Stomach (tissue), 9 donors: ENCODE measurements around the gene LPAR1. TPM values are rescaled to one million over a fixed set of nuclear protein-coding genes. Genes with fewer than 3 reads are reported as not detected.

Source experiments
- DNase-seq, 2 donors: peaks; one replicate each; pipeline versions ENCODE4 v3.0.0 to v3.0.0-alpha.2; 2013 to 2019
- H3K27ac ChIP-seq, 5 donors: fragments of 200-600 bp in 4 of 5; sonication (generic) in 4 of 5; one replicate each; pipeline ENCODE4 v1.5.1; 2013 to 2019; ENCODE audit warnings: mild to moderate bottlenecking in 1 of 5, moderate library complexity in 1 of 5
- H3K27me3 ChIP-seq, 3 donors: fragments of 200-600 bp; sonication (generic); one replicate each; pipeline ENCODE4 v1.5.1; 2017 to 2019; ENCODE audit warnings: mixed run types in 1 of 3
- H3K36me3 ChIP-seq, 4 donors: fragments of 200-600 bp; sonication (generic); 1 replicate in 3 of 4; 2 replicates in 1 of 4; pipeline ENCODE4 v1.5.1; 2016 to 2019
- H3K4me1 ChIP-seq, 4 donors: fragments of 200-600 bp; sonication (generic); one replicate each; pipeline ENCODE4 v1.5.1; 2016 to 2019
- H3K4me3 ChIP-seq, 4 donors: fragments of 200-600 bp; sonication (generic) in 3 of 4; one replicate each; pipeline ENCODE4 v1.5.1; 2016 to 2019; ENCODE audit warnings: mild to moderate bottlenecking in 1 of 4
- H3K9me3 ChIP-seq, 4 donors: fragments of 200-600 bp; sonication (generic); one replicate each; pipeline ENCODE4 v1.5.1; 2016 to 2019
- CTCF ChIP-seq, 7 experiments: fragments of 450-650 bp in 4 of 7; fragments of 200-600 bp in 3 of 7; sonication (generic) in 3 of 7; IDR thresholded peaks; one replicate each; pipeline ENCODE4 v1.5.1; 2016 to 2019; ENCODE audit warnings: antibody characterized with exemption in 7 of 7, control low read depth in 2 of 7, mild to moderate bottlenecking in 1 of 7
- EP300 ChIP-seq: sonication (generic); formaldehyde crosslinking; IDR thresholded peaks from one replicate; pipeline ENCODE4 v1.6.1; 2017; ENCODE audit warnings: antibody characterized with exemption
- POLR2A ChIP-seq, 4 donors: fragments of 450-650 bp; IDR thresholded peaks; one replicate each; pipeline ENCODE4 v1.6.1; 2016; ENCODE audit warnings: antibody characterized with exemption in 4 of 4, control low read depth in 2 of 4, mild to moderate bottlenecking in 1 of 4, moderate library complexity in 1 of 4
- POLR2AphosphoS5 ChIP-seq, 3 donors: sonication (generic); formaldehyde crosslinking; IDR thresholded peaks; one replicate each; pipeline ENCODE4 v1.6.1; 2016; ENCODE audit warnings: antibody characterized with exemption in 3 of 3
- WGBS, 5 donors: extraction: QIAGEN DNeasy Blood & Tissue Kit in 3 of 5; methylation state at CpG; one replicate each; pipeline versions ENCODE4 v1.1.5 to v1.1.7; 2013 to 2018; 5-methylcytosine and 5-hydroxymethylcytosine counted together
- intact Hi-C: fragments of 100-400 bp; cut with DNase I; formaldehyde crosslinking; loops from one replicate; pipeline ENCODE4 v1.15.1; 2023; ENCODE audit warnings: low total_unique reads
- polyA plus RNA-seq, 3 donors: library from polyadenylated mRNA; stranded (reverse); fragments of 200-250 nt; gene quantifications; one replicate each; pipeline ENCODE4 v1.2.3, GENCODE V29; 2013
- total RNA-seq, 5 donors: library from RNA; depleted of rRNA; stranded (reverse); fragments of >200 nt; gene quantifications; one replicate each; pipeline versions ENCODE4 v1.1.0 to v1.2.3, GENCODE V29; 2014 to 2016
- donor health status: healthy with polysubstance abuse.
- donor health status: Bipolar disorder and iron deficiency.
- donor health status: healthy.

Gene LPAR1
- total and polyA plus RNA-seq, 8 donors: 7.4 to 40.0 (median 21.2) TPM

DNA sequence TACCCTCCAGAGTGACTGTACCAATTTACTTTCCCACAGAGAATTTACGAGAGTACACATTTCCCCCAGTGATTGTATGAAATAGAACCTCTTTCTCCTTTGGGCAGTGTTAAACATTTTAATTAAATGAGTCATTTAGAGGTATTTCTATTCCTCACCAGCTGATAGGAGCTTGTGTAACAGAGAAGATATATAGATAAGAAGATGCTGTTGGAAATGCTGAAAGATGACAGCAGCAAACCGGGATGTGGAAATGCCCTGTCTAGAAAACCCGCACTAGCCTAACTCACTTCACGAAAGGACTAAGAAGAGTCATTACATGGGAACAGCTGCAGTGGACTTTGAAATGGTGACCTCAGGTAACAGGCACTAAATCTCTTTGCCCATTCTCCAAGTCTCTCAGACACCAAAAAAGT lies 68.3 kb downstream of the LPAR1 start:
- H3K4me3 ChIP-seq: no peak overlapping the region

GRCh38 chr9:110968096-110968495 lies 70.2 kb downstream of the LPAR1 start:
- H3K27me3 ChIP-seq: no peaks in the 10 kb centered on the region
- no peaks in the 10 kb centered on the region for H3K9me3 ChIP-seq
- H3K36me3 ChIP-seq: peaks cover 0 to 15% (median 4%) of the 10 kb centered on the region in 4 donors
- no peak for DNase-seq
- peaks cover 0 to 25% (median 0%) of the 10 kb centered on the region in 4 donors for H3K4me1 ChIP-seq
- H3K4me3 ChIP-seq: no peak overlapping the region
- H3K27ac ChIP-seq: no peak overlapping the region
- WGBS, 5 donors: 75 to 91% (median 82%) methylated on average over 4 of the region's 4 CpGs
- intact Hi-C loops: no loop called here
- TF ChIP-seq POLR2AphosphoS5 (IDR thresholded peaks at IDR 0.05): no peak
- no peak for TF ChIP-seq POLR2A (IDR thresholded peaks at IDR 0.05)
- TF ChIP-seq EP300: no peak

More for the DNA sequence above, 68.3 kb downstream of the LPAR1 start:
- Histone ChIP-seq H3K27ac (no peak overlapping the region), H3K9me3 (no peaks in the 10 kb centered on the region), H3K27me3 (no peaks in the 10 kb centered on the region), H3K4me1 (peaks cover 0 to 25% (median 0%) of the 10 kb centered on the region in 4 donors), H3K36me3 (peaks cover 0 to 15% (median 4%) of the 10 kb centered on the region in 4 donors)
- no peak for TF ChIP-seq POLR2A (IDR thresholded peaks at IDR 0.05)
- no peak for TF ChIP-seq POLR2AphosphoS5 (IDR thresholded peaks at IDR 0.05)
- TF ChIP-seq CTCF (IDR thresholded peaks at IDR 0.05): no peak
- TF ChIP-seq EP300: no peak
- DNase-seq: peak in 1 of 2 donors; percentile 42
- WGBS, 5 donors: 42 to 75% (median 65%) methylated on average over 4 of the region's 4 CpGs
- intact Hi-C loops: no loop called here

GRCh38 chr9:110967196-110967595 lies 71.1 kb downstream of the LPAR1 start:
- 64 to 89% (median 79%) methylated on average over 2 of the region's 2 CpGs for WGBS, 5 donors
- H3K4me1 ChIP-seq: peaks cover 0 to 23% (median 0%) of the 10 kb centered on the region in 4 donors
- H3K27ac ChIP-seq: no peak overlapping the region
- no peak overlapping the region for H3K4me3 ChIP-seq
- H3K9me3 ChIP-seq: no peaks in the 10 kb centered on the region
- no peaks in the 10 kb centered on the region for H3K27me3 ChIP-seq
- intact Hi-C loops: no loop called here
- DNase-seq: no peak
- TF ChIP-seq CTCF (IDR thresholded peaks at IDR 0.05): no peak
- TF ChIP-seq EP300: no peak
- no peak for TF ChIP-seq POLR2AphosphoS5 (IDR thresholded peaks at IDR 0.05)
- no peak for TF ChIP-seq POLR2A (IDR thresholded peaks at IDR 0.05)
- peaks cover 0 to 15% (median 4%) of the 10 kb centered on the region in 4 donors for H3K36me3 ChIP-seq

DNA sequence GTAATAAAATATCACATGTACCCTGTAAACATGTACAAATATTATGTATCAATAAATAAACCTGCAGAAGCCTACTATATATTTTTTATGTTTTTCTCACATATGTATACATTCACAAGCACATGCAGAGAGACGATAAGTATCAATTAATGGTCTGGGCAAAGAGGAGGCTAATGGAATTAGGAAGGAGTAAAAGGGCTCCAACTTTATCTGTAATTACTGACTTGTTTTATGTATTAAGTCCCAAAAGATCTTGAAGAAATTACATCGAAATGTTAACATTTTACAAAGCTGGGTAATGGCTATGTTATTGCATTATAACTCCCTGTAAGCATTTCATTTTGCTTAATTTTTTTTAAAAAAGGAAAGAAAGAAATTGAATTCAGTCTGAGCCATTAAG lies 78.0 kb downstream of the LPAR1 start:
- Histone ChIP-seq H3K4me1 (no peaks in the 10 kb centered on the region), H3K36me3 (no peaks in the 10 kb centered on the region), H3K27me3 (no peaks in the 10 kb centered on the region), H3K4me3 (no peak overlapping the region), H3K9me3 (peaks cover 0 to 7% (median 5%) of the 10 kb centered on the region in 4 donors), H3K27ac (no peak overlapping the region)
- 81 to 88% (median 87%) methylated on average over 2 of the region's 2 CpGs for WGBS, 5 donors
- intact Hi-C loops: no loop called here
- DNase-seq: no peak
- no peak for TF ChIP-seq POLR2A (IDR thresholded peaks at IDR 0.05)
- no peak for TF ChIP-seq EP300
- TF ChIP-seq CTCF (IDR thresholded peaks at IDR 0.05): no peak
- no peak for TF ChIP-seq POLR2AphosphoS5 (IDR thresholded peaks at IDR 0.05)

GRCh38 chr9:110958847-110959246 lies 79.4 kb downstream of the LPAR1 start:
- no peak overlapping the region for H3K27ac ChIP-seq
- DNase-seq: no peak
- peaks cover 0 to 13% (median 5%) of the 10 kb centered on the region in 4 donors for H3K9me3 ChIP-seq
- 26 to 62% (median 40%) methylated on average over 1 of the region's 1 CpG for WGBS, 5 donors
- H3K27me3 ChIP-seq: no peaks in the 10 kb centered on the region
- H3K4me1 ChIP-seq: no peaks in the 10 kb centered on the region
- intact Hi-C loops: no loop called here
- H3K36me3 ChIP-seq: no peaks in the 10 kb centered on the region
- no peak for TF ChIP-seq POLR2A (IDR thresholded peaks at IDR 0.05)
- no peak for TF ChIP-seq EP300
- no peak for TF ChIP-seq CTCF (IDR thresholded peaks at IDR 0.05)
- no peak for TF ChIP-seq POLR2AphosphoS5 (IDR thresholded peaks at IDR 0.05)
- H3K4me3 ChIP-seq: no peak overlapping the region
